ENCODE results near the gene WDR4.
"Not testable (repeated sequence)": the region's sequence is repeated elsewhere in the genome, so short reads cannot be mapped to it uniquely, and the experiment has no call there.

DNA sequence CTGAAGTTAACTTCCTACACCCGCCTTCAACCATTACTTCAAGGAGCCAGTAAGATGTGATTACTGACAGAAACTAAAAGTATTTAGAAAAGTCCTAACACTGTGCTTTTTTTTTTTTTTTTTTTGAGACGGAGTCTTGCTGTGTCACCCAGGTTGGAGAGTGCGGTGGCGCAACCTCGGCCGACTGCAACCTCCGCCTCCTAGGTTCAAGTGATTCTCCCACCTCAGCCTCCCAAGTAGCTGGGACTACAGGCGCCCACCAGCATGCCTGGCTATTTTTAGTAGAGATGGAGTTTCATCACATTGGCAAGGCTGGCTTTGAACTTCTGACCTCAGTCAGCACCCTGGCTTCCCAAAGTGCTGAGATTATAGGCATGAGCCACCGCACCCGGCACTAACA lies 3.5 kb downstream of the WDR4 start:
- not testable (repeated sequence) for TF ChIP-seq TARDBP, SP1, ARNT, ZNF384, FOXK2, FOXA1 (IDR thresholded peaks at IDR 0.05)

All from HEK293T (cell line).